ENCODE data around the gene COL9A3.

The COL9A3 gene

DNA sequence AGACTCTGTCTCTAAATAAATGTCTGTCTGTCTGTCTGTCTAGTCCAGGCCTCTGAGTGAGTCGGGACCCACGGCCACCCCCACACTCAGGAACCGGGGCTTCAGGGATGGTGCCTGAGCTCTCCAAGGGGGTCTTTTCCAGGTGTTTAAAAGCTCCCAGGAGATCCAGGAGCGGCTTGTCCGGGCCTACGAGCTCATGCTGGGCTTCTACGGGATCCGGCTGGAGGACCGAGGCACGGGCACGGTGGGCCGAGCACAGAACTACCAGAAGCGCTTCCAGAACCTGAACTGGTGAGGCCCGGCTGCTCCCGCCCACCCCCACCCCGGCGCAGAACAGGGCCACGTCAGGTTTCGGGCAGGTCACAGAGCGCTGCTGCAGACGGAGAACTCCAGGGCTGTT, 5.5 kb upstream of the COL9A3 start:
- no peak for DNase-seq (ENCODE audit: low read depth)

DNA sequence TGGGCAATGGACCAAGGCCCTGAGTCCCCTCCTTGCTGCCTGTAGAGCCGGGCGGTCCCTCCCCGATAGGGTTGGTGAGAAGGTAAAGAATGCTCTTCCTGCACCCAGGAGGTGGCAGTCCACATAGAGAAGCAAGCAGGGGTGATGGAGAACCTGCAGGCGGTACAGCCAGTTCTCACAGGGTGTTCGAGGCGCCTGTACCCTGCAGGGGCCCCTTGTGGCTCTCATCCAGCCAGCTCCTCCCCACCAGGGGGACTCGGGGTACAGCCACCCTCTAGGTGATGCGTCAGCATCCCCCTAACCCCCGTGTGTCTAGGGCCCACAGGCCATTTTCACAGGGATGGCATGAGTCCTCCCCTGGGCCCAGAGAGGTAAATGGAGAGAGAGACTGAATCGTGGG, 5.1 kb upstream of the COL9A3 start:
- no peak for DNase-seq (ENCODE audit: low read depth)

DNA sequence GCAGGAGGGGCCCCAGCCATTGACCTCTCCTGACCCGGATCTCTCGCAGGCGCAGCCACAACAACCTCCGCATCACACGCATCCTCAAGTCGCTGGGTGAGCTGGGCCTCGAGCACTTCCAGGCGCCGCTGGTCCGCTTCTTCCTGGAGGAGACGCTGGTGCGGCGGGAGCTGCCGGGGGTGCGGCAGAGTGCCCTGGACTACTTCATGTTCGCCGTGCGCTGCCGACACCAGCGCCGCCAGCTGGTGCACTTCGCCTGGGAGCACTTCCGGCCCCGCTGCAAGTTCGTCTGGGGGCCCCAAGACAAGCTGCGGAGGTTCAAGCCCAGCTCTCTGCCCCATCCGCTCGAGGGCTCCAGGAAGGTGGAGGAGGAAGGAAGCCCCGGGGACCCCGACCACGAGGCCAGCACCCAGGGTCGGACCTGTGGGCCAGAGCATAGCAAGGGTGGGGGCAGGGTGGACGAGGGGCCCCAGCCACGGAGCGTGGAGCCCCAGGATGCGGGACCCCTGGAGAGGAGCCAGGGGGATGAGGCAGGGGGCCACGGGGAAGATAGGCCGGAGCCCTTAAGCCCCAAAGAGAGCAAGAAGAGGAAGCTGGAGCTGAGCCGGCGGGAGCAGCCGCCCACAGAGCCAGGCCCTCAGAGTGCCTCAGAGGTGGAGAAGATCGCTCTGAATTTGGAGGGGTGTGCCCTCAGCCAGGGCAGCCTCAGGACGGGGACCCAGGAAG, 4.5 kb upstream of the COL9A3 start:
- DNase-seq (ENCODE audit: low read depth), result no peak

GRCh38 chr20:62812907-62813200, 4.0 kb upstream of the COL9A3 start:
- DNase-seq (ENCODE audit: low read depth), result no peak

GRCh38 chr20:62813588-62813987, 3.3 kb upstream of the COL9A3 start:
- DNase-seq (ENCODE audit: low read depth), result no peak

DNA sequence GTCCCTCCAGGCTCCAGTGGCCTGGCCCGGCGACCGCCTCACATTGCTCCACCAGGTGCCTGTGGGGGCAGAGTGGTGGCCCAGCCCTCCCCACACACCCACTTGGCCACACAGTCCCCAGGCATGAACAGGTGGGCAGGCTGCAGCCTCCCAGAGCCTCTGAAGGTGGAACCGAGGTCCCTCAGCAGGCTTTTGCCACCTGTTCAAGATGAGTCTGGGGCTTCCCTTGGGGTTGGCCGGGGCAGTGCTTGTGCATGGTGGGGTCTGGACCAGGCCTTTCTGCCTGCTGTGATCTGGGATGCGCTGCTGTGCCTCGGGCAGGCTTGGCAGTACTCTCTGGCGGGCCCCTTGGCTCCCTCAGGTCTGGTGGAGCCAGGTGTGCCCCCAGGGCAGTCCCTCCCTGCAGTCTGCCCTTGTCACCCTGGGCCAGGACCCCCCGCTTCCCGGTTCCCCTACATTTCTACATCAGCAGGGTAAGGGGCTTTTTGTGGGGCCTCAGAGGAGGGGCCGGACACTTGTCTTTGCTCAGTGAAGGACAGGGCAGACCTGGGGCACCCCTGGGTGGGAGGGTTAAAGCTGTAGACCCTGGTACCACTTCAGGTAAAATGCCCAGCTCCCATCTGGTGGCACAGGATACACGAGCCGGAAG, 2.7 kb upstream of the COL9A3 start:
- no peak for DNase-seq (ENCODE audit: low read depth)

- DNase-seq (ENCODE audit: low read depth), result no peak
Observed at GRCh38 chr20:62814709-62815065, 2.2 kb upstream of the COL9A3 start.

DNA sequence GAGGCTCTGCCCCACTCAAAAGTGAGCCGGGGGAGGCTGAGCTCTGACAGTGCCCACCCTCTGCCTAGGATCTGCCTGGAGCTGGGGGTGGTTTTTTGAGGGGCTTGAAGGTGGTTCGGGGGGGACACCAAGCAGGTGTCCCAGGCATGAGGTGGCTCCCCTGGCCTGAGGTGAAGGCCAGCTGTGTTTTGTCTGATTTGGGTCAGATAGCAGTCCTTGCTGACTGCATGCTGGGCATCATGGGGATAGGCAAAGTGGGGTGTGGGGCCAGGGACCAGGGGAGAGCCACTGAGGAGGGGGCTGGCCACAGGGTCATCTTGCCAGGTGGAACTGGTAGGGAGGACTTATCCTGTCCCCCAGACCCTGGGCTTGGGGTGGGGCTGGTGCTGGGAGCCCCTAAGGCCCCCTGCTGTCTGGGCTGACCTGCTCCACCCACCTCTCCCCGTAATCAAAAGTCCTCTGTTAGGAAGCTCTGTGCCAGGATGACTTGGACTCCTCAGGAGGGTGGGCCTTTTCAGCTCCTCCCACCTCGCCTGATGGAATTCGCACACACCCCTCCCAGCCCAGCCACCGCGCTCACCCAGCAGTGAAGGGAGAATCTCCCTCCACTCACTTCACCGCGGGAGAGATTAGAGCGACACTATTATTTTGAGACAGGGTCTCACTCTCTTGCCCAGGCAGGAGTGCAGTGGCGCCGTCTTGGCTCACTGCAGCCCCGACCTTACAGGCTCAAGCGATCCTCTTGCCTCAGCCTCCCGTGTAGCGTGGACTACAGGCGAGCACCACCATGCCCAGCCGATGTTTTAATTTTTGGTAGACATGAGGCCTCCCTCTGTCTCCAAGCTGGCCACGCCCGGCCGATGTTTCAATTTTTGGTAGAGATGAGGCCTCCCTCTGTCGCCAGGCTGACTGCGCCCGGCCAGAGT, 1.5 kb upstream of the COL9A3 start:
- DNase-seq (ENCODE audit: low read depth), result no peak

DNA sequence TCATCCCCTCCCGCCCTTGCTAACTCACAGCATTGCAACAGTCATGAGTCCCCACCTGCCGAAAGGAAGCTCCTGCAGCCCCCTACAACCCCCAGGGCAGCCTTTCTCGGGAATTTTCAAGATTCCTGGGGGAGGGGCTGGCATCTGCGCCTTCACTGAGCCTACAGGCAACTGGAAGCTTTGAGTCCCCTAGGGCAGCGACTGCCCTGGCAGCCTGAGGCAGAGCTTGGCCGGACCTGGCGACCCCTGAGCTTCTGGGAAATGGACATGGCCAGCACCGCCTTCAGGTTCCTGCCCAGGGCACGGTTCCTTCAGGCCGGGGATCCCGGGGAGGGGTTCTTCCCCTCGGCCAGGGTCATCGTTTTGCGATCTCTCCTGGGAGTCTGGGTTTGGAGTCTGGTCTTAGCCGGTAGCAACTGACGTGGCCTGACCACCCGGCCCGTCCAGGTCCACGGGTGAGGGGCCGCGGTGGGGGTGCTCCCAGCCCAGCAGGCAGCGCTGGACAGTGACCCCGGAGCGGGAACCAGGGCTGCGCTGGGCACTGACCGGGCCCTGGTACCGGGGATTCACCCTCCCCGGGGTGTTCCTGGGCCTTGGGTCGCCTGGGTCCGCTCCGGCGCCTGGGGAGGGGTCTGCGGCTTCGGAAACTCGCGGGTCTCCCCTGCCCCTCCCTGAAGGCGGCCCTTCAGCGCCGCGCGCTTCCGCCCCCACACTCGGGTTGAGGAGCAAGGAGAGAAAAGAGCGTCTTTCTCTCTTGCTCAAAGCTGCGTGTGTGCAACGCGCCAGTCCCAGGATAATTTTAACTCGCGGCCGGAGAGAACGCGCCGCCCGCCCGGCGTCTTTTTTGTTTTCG, 593 bp upstream of the COL9A3 start:
- DNase-seq (ENCODE audit: low read depth), result no peak

DNA sequence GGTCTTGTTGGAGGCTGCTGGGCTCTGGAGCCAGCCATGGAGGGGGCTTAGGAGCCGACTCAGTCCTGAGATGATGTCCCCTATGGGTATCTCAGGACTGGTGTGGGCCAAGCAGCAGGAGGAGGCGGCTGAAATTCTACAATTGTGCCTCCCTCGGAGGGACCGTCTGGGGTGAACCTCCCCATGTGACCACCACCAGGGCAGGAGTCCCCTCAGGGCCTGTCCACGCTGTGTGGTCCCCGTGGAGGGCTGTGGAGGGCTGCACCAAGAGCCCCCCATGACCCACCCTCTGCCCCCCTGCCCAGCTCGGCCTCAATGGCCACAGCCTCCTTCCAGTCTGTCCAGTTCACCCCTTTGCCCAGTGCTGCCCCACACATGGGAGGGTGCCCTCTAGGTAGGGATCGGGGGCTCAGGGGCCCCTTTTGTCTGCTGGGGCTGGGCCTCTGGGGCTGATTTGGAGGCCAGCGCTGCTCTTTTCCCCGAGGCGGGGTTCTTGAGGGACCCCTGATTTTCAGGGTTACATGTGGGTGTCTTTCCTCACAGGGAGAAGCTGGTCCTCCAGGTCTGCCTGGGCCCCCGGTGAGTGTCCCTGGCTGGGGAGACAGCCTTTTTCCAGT, 1.2 kb downstream of the COL9A3 start:
- DNase-seq (ENCODE audit: low read depth), result no peak

DNA sequence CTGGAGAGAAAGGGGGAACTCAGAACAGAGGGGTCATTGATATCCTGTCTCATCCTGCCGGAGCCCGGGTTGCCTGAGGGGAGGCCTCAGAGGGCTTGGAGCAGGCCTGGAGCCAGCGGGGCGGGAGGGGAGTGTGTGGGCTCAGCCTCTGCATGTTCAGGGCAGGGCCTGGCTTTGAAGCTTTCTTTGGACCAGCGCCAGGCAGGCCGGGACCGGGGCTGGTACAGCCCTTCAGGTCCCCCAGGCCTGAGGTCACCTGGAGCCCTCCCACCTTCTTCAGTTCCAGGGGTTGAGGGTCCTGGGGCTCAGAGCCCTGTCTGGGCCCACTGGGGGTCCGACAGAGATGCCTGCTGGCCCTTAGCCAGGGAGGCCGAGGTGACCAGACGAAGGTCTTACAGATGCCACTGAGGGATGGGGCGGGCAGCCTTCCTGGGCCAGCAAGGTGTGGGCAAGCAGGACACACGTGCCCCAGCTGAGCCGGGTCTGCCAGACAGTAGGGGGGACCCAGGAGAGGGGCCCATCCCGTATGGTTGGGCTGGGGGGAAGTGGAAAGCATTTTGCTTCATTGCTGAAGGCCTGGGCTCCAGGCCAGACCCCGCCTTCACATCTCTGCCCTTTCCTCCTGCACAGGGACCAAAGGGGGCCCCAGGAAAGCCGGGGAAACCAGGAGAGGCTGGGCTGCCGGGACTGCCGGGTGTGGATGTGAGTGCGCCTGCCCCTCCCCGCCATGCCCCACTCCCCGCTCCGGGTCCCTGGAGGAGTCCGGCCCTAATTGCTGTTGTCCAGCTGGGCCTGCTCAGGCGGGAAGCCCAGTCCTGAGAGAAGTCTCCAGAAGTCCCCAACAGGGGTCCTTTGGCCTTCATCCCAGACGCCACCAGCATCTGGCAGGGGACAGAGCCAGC, 2.0 kb downstream of the COL9A3 start:
- no peak for DNase-seq (ENCODE audit: low read depth)

DNA sequence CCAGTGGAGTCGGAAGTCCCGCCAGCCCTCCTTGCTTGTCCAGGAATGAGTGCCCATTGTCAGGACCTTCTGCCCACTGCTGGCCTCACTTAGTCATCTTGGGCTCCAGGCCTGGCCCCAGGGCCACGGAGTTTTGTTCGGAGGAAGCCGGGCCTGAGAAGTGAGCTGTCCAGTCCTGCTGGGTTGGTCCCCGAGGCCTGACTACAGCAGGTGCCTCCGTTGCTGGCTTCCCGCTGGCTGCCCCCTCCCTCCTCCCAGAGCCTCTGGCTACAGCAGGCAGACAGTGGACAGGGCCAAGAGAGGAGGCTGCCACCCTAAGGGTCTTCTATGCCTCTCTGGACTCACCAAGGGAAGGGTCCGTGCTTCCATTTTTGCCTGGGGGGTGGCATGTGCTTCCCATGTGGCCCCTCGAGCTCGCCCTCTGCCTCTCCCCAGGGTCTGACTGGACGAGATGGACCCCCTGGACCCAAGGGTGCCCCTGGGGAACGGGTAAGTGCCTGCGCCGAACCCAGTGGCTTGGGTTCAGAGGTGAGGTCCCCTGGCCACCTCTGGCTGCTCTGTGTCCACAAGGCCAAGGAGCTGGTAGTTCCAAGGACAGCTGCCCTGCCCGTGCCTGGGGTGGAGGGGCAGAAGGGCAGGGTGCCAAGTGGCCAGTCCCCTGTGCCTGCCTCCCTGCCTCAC, 2.8 kb downstream of the COL9A3 start:
- no peak for DNase-seq (ENCODE audit: low read depth)

DNA sequence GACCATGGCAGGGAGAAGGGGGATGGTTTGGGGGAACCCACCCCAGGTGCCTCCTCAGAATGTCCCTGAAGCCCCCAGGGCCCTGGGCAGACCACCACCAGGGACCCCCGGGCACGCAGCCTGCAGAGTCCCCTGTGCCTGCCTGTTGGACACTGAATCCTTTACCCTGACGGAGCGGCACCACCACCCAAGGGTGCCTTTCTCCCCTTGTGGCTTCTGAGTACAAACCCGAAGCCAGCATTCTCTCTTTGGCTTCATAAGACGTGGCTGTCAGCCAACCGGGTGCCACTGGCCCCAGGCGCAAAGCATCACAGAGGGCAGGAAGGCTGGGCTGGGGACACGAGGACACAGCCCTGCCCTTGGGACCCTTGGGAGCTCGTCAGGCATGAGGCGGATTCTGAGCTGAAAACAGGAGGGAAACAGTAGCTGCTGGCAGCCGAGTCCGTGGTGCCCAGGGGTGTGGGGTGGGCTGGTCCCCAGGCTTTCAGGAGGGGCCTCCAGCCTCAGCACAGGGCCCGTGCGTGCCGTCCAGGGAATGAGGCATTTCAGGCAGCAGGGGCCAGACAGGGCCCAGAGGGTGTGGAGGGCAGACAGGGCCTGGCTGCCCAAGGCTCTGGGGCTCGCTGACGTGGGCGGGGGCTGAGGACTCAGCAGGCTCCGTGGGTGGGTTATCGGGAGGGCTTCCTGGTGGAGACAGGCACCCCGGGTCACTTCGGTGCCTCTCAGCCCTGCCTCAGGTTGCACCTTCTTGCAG, 3.5 kb downstream of the COL9A3 start:
- no peak for DNase-seq (ENCODE audit: low read depth)

DNA sequence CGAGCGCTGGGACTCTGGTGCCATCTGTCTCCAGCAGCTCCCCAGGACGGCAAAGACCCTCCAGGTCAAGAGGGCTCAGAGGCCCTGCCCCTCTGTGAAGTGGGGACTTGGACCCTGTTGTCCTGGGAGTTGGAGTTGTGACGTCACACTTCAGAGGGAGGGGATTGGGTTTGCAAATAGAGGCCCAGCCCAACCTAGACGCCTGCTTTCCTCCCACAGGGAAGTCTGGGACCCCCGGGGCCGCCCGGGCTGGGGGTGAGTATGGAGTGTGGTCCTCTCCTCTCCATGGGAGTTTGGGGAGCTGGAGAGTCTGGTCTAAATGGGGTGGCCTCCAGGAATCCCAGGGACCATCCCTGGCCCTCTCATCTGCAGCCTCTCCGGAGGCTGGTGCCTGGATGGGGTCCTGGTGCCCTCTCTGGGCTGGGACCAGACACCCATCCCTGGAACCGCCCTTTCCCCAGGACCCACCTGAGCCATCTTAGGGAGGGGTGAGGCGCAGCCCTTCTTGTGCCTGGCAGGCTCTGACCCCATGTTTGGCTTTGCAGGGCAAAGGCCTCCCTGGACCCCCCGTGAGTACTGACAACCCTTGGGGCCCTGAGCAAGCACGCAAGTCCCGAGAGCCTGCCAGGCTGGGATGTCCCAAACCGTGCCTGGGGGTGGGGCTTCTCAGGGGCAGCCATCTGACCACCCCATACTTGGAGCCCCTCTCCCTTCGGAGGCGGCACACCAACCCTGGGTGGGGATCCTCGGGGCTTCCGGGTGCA, 4.3 kb downstream of the COL9A3 start:
- no peak for DNase-seq (ENCODE audit: low read depth)

DNA sequence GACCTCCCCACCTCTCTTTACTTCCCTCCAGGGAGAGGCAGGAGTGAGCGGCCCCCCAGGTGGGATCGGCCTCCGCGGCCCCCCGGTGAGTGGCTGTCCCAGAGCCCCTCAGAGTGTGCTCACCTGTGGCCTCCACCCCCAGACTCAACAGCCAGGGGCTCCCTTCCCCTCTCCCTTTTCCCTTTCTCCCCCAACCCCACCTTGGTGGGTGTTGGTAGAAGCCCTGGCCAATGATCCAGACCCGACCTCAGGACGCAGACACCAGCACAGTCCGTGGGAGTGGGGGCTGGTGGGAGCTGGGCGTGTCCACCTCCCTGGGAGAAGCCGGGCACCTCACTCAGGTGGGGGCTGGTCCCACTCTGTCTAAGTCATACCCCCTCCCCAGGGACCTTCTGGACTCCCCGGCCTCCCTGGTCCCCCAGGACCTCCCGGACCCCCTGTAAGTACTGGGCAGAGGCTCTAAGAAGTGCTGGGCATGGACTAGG, 4.9 kb downstream of the COL9A3 start:
- no peak for DNase-seq (ENCODE audit: low read depth)

GRCh38 chr20:62822239-62822787, 5.5 kb downstream of the COL9A3 start:
- DNase-seq (ENCODE audit: low read depth), result no peak

DNA sequence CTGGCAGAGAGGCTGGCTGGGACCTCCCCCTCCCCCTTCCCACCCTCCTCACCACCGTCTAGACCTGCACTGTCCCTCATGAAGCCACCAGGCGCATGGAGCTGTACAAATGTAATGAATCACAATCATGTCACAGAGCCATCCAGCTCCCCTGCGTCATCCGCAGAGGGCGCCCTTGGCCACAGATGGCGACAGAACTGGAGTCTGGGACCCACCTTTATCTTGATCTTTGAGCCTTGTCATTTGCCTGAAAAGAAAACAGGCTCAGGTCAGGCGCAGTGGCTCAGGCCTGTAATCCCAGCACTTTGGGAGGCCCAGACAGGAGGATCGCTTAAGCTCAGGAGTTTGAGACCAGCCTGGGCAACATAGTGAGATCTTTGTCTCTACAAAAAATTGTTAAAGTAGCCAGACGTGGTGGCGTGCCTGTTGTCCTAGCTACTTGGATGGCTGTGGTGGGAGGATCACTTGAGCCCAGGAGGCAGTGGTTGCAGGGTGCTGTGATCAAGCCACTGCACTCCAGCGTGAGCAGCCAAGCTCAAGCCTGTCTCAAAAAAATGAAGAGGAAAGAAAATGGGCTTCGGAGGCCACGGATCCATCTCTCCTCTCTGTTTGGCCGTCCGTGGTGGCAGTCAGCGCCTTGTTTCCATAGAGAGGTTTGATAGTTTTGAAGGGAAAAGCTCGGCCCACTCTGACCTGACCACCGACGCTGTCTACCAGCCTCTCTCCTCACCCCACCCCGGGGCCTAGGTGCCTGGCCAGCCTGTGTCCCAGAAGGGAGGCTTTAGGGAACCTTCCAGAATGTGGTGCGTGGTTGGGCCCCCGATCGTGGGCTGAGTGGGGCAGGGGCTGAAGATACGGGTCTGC, 6.2 kb downstream of the COL9A3 start:
- DNase-seq (ENCODE audit: low read depth), result no peak
